GM23338 (cell line): ENCODE data around the gene SOAT1. TPM values are rescaled to one million over a fixed set of nuclear protein-coding genes. Genes with fewer than 3 reads are reported as not detected.

Experiments used
- ATAC-seq: fragments of 200-7000 bp; cut with Tn5 transposase; 3 replicates; pipeline ENCODE4 v1.9.1; 2020
- DNase-seq: peaks from one replicate; pipeline ENCODE4 v3.0.0-alpha.2; 2015; ENCODE audit warnings: low spot score
- H2AFZ ChIP-seq: fragments of 200-600 bp; sonication (generic); 2 replicates; pipeline ENCODE4 v1.8.0; 2016; ENCODE audit warnings: antibody characterized with exemption, mild to moderate bottlenecking, moderate library complexity
- H3F3A ChIP-seq: fragments of 200-600 bp; sonication (generic); replicated peaks from 2 replicates; pipeline ENCODE4 v1.8.0; 2017; ENCODE audit warnings: antibody characterized with exemption, mixed run types, low read depth
- H3K27ac ChIP-seq: fragments of 200-600 bp; sonication (generic); 2 replicates; pipeline ENCODE4 v1.6.1; 2016; ENCODE audit warnings: low read depth
- H3K27me3 ChIP-seq: fragments of 200-600 bp; sonication (generic); 2 replicates; pipeline ENCODE4 v1.8.0; 2016; ENCODE audit warnings: mild to moderate bottlenecking, mixed run types, moderate library complexity; ENCODE audit not compliant: insufficient read depth
- H3K36me3 ChIP-seq: fragments of 200-600 bp; sonication (generic); 2 replicates; pipeline ENCODE4 v1.8.0; 2016; ENCODE audit warnings: mild to moderate bottlenecking; ENCODE audit not compliant: insufficient read depth
- H3K4me1 ChIP-seq: fragments of 200-600 bp; sonication (generic); 2 replicates; pipeline ENCODE4 v1.8.0; 2016; ENCODE audit warnings: mild to moderate bottlenecking, moderate library complexity; ENCODE audit not compliant: insufficient read depth
- H3K4me2 ChIP-seq: fragments of 200-600 bp; sonication (generic); 2 replicates; pipeline ENCODE4 v1.7.1; 2017; ENCODE audit warnings: mixed run types
- H3K4me3 ChIP-seq: fragments of 200-600 bp; sonication (generic); 2 replicates; pipeline ENCODE4 v1.6.1; 2016; ENCODE audit warnings: mixed run types
- H3K79me2 ChIP-seq: fragments of 200-600 bp; sonication (generic); replicated peaks from 2 replicates; pipeline ENCODE4 v1.8.0; 2017; ENCODE audit warnings: mild to moderate bottlenecking; ENCODE audit not compliant: insufficient read depth
- H3K9me2 ChIP-seq: fragments of 200-600 bp; sonication (generic); 2 replicates; pipeline ENCODE4 v1.8.0; 2017; ENCODE audit not compliant: insufficient read depth
- H4K20me1 ChIP-seq: fragments of 200-600 bp; sonication (generic); replicated peaks from 2 replicates; pipeline ENCODE4 v1.8.0; 2017; ENCODE audit warnings: mild to moderate bottlenecking; ENCODE audit not compliant: insufficient read depth
- H3K27ac Mint-ChIP-seq: 2 replicates; pipeline ENCODE4 v1.8.0; 2020; ENCODE audit warnings: inconsistent platforms, mild to moderate bottlenecking, moderate library complexity, mixed read lengths
- H3K27me3 Mint-ChIP-seq: 3 replicates; pipeline ENCODE4 v1.8.0; 2022; ENCODE audit warnings: low read depth, mild to moderate bottlenecking, moderate library complexity, mixed read lengths, inconsistent platforms; ENCODE audit not compliant: insufficient read depth, poor library complexity
- H3K36me3 Mint-ChIP-seq: 3 replicates; pipeline ENCODE4 v1.8.0; 2021; ENCODE audit warnings: low read depth, mild to moderate bottlenecking, inconsistent platforms, moderate library complexity, mixed read lengths
- H3K4me1 Mint-ChIP-seq: 3 replicates; pipeline ENCODE4 v1.8.0; 2020; ENCODE audit warnings: mild to moderate bottlenecking, inconsistent platforms, mixed read lengths
- H3K4me3 Mint-ChIP-seq: 3 replicates; pipeline ENCODE4 v1.8.0; 2021; ENCODE audit warnings: moderate library complexity, mild to moderate bottlenecking, inconsistent platforms, mixed read lengths
- H3K9me3 Mint-ChIP-seq: 3 replicates; pipeline ENCODE4 v1.8.0; 2020; ENCODE audit warnings: moderate library complexity, mild to moderate bottlenecking, inconsistent platforms, mixed read lengths
- CREB1 ChIP-seq: fragments of 250-450 bp; sonication (Bioruptor Pico); IDR thresholded peaks from 2 replicates; pipeline ENCODE4 v1.5.0; 2020; ENCODE audit warnings: low read depth, mild to moderate bottlenecking, moderate library complexity
- EZH2 ChIP-seq: fragments of 200-600 bp; sonication (generic); IDR thresholded peaks from one replicate; pipeline ENCODE4 v1.8.0; 2017; ENCODE audit warnings: antibody characterized with exemption, mild to moderate bottlenecking, low read depth; ENCODE audit not compliant: unreplicated experiment
- JUNB ChIP-seq: IDR thresholded peaks from one replicate; pipeline ENCODE4 v1.6.1; 2016; ENCODE audit warnings: antibody characterized with exemption; ENCODE audit not compliant: unreplicated experiment
- NANOG ChIP-seq: IDR thresholded peaks from 2 replicates; pipeline ENCODE4 v1.6.1; 2016; ENCODE audit warnings: antibody characterized with exemption, borderline replicate concordance
- POLR2AphosphoS5 ChIP-seq: IDR thresholded peaks from 2 replicates; pipeline ENCODE4 v1.6.1; 2016; ENCODE audit warnings: antibody characterized with exemption, low read depth
- STAT1 ChIP-seq: IDR thresholded peaks from one replicate; pipeline ENCODE4 v1.6.1; 2016; ENCODE audit warnings: antibody characterized with exemption; ENCODE audit not compliant: unreplicated experiment
- ZNF114 ChIP-seq: fragments of 250-450 bp; sonication (Bioruptor Pico); IDR thresholded peaks from 2 replicates; pipeline ENCODE4 v1.5.0; 2020; ENCODE audit warnings: mild to moderate bottlenecking, moderate library complexity
- ZNF331 ChIP-seq: fragments of 250-450 bp; sonication (Bioruptor Pico); IDR thresholded peaks from 2 replicates; pipeline ENCODE4 v1.5.0; 2020; ENCODE audit warnings: low read depth, mild to moderate bottlenecking, moderate library complexity
- ZNF462 ChIP-seq: fragments of 250-450 bp; sonication (Bioruptor Pico); IDR thresholded peaks from 2 replicates; pipeline ENCODE4 v1.5.0; 2020; ENCODE audit warnings: mild to moderate bottlenecking, moderate library complexity
- polyA plus RNA-seq: library from polyadenylated mRNA; unstranded; fragments of >200 nt; fragmentation: Nextera tagmentation; extraction: Ambion mirVana; gene quantifications from 2 replicates; pipeline ENCODE4 v1.2.1, GENCODE V29; 2016
- total RNA-seq: library from RNA; depleted of rRNA; stranded (reverse); fragments of >200 nt; shearing (Covaris generic); gene quantifications from 2 replicates; pipeline ENCODE4 v1.2.3, GENCODE V29; 2014
- TF ChIP-seq, protein P1 (sequence below), 2 experiments: fragments of 200-600 bp in 1 of 2; sonication (generic) in 1 of 2; conservative IDR thresholded peaks; 2 replicates each; pipeline versions ENCODE4 v1.5.1 to v1.6.1; 2016 to 2017; ENCODE audit warnings: antibody characterized with exemption in 2 of 2, low read depth in 2 of 2, mild to moderate bottlenecking in 2 of 2, moderate library complexity in 1 of 2
- TF ChIP-seq, protein P2 (sequence below): IDR thresholded peaks from one replicate; pipeline ENCODE4 v1.6.1; 2018; ENCODE audit warnings: antibody characterized with exemption; ENCODE audit not compliant: unreplicated experiment
- TF ChIP-seq, protein P3 (sequence below): IDR thresholded peaks from 2 replicates; pipeline ENCODE4 v1.6.1; 2016; ENCODE audit warnings: antibody characterized with exemption

The SOAT1 gene
- total and polyA plus RNA-seq, 2 experiments from 2014 or later: 1.3 to 2.6 TPM

GRCh38 chr1:179341943-179342547 is 48.4 kb downstream of the SOAT1 start:
- H3K36me3 Mint-ChIP-seq: no peaks in the 10 kb centered on the region
- H3F3A ChIP-seq: no peaks in the 10 kb centered on the region
- no peak overlapping the region for H3K4me3 ChIP-seq
- H3K9me2 ChIP-seq: no peaks in the 10 kb centered on the region
- no peaks in the 10 kb centered on the region for H3K4me1 ChIP-seq
- H3K27ac ChIP-seq: no peak overlapping the region
- H3K4me1 Mint-ChIP-seq: no peaks in the 10 kb centered on the region
- H3K27me3 Mint-ChIP-seq: no peaks in the 10 kb centered on the region
- no peaks in the 10 kb centered on the region for H4K20me1 ChIP-seq
- no peak overlapping the region for H3K27ac Mint-ChIP-seq
- no peaks in the 10 kb centered on the region for H3K36me3 ChIP-seq
- no peak for DNase-seq
- no peaks in the 10 kb centered on the region for H3K79me2 ChIP-seq
- H3K27me3 ChIP-seq: no peaks in the 10 kb centered on the region
- H3K4me2 ChIP-seq: no peak overlapping the region
- ATAC-seq: no peak
- no peak overlapping the region for H3K4me3 Mint-ChIP-seq
- H3K9me3 Mint-ChIP-seq: no peaks in the 10 kb centered on the region
- no peak overlapping the region for H2AFZ ChIP-seq
- TF ChIP-seq, protein P1, sequence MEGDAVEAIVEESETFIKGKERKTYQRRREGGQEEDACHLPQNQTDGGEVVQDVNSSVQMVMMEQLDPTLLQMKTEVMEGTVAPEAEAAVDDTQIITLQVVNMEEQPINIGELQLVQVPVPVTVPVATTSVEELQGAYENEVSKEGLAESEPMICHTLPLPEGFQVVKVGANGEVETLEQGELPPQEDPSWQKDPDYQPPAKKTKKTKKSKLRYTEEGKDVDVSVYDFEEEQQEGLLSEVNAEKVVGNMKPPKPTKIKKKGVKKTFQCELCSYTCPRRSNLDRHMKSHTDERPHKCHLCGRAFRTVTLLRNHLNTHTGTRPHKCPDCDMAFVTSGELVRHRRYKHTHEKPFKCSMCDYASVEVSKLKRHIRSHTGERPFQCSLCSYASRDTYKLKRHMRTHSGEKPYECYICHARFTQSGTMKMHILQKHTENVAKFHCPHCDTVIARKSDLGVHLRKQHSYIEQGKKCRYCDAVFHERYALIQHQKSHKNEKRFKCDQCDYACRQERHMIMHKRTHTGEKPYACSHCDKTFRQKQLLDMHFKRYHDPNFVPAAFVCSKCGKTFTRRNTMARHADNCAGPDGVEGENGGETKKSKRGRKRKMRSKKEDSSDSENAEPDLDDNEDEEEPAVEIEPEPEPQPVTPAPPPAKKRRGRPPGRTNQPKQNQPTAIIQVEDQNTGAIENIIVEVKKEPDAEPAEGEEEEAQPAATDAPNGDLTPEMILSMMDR (conservative IDR thresholded peaks at IDR 0.05; ENCODE audit: low read depth in 2 of 2): no peak
- TF ChIP-seq STAT1: no peak
- no peak for TF ChIP-seq NANOG
- no peak for TF ChIP-seq ZNF331 (CRISPR knock-in tag)
- no peak for TF ChIP-seq ZNF114 (CRISPR knock-in tag)
- no peak for TF ChIP-seq POLR2AphosphoS5
- no peak for TF ChIP-seq ZNF462 (CRISPR knock-in tag)
- TF ChIP-seq EZH2: no peak
- TF ChIP-seq, protein P2, sequence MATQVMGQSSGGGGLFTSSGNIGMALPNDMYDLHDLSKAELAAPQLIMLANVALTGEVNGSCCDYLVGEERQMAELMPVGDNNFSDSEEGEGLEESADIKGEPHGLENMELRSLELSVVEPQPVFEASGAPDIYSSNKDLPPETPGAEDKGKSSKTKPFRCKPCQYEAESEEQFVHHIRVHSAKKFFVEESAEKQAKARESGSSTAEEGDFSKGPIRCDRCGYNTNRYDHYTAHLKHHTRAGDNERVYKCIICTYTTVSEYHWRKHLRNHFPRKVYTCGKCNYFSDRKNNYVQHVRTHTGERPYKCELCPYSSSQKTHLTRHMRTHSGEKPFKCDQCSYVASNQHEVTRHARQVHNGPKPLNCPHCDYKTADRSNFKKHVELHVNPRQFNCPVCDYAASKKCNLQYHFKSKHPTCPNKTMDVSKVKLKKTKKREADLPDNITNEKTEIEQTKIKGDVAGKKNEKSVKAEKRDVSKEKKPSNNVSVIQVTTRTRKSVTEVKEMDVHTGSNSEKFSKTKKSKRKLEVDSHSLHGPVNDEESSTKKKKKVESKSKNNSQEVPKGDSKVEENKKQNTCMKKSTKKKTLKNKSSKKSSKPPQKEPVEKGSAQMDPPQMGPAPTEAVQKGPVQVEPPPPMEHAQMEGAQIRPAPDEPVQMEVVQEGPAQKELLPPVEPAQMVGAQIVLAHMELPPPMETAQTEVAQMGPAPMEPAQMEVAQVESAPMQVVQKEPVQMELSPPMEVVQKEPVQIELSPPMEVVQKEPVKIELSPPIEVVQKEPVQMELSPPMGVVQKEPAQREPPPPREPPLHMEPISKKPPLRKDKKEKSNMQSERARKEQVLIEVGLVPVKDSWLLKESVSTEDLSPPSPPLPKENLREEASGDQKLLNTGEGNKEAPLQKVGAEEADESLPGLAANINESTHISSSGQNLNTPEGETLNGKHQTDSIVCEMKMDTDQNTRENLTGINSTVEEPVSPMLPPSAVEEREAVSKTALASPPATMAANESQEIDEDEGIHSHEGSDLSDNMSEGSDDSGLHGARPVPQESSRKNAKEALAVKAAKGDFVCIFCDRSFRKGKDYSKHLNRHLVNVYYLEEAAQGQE: no peak
- no peak for TF ChIP-seq JUNB
- TF ChIP-seq CREB1 (CRISPR knock-in tag): no peak
- TF ChIP-seq, protein P3, sequence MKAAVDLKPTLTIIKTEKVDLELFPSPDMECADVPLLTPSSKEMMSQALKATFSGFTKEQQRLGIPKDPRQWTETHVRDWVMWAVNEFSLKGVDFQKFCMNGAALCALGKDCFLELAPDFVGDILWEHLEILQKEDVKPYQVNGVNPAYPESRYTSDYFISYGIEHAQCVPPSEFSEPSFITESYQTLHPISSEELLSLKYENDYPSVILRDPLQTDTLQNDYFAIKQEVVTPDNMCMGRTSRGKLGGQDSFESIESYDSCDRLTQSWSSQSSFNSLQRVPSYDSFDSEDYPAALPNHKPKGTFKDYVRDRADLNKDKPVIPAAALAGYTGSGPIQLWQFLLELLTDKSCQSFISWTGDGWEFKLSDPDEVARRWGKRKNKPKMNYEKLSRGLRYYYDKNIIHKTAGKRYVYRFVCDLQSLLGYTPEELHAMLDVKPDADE: no peak
